K562 (cell line): Measurements from ENCODE around the gene SLC16A4. TPM values are rescaled to one million over a fixed set of nuclear protein-coding genes. Genes with fewer than 3 reads are reported as not detected.

ENCODE experiments used
- ATAC-seq: fragments of 200-7000 bp; cut with Tn5 transposase; 3 replicates; pipeline ENCODE4 v1.9.1; 2020; ENCODE audit warnings: moderate library complexity
- BruUV-seq: library from RNA; stranded (reverse); fragments of 400-500 nt; replicated peaks from 2 replicates; lab custom pipeline; 2021; lab: Mats Ljungman, UMichigan
- CTCF ChIA-PET: fragments of 300-600 bp; formaldehyde crosslinking; extraction: SDS; loops from one replicate; lab custom pipeline; 2021; ENCODE audit warnings: low intra/inter-chr PET ratio; lab: Yijun Ruan, JAX
- POLR2A ChIA-PET: fragments of 300-600, 350-650 bp; sonication (Branson Sonifier 250); formaldehyde crosslinking; extraction: SDS; loops from one replicate; lab custom pipeline; 2021; ENCODE audit warnings: antibody characterized with exemption, inconsistent platforms; lab: Yijun Ruan, JAX
- DNase-seq, 4 experiments: peaks; one replicate each; pipeline versions ENCODE4 v3.0.0 to v3.0.0-alpha.2; 2011 to 2018; ENCODE audit warnings: low spot score in 3 of 4, mixed read lengths in 3 of 4; ENCODE audit errors: extremely low read depth in 1 of 4
- FAIRE-seq: peaks from 2 replicates; lab custom pipeline; 2011; peaks lifted over from hg19 to GRCh38; lab: Jason Lieb, UNC
- H2AFZ ChIP-seq: 2 replicates; pipeline ENCODE4 v1.6.0; 2011; ENCODE audit warnings: low read depth, low read length, control low read depth, inconsistent platforms
- H3K27ac ChIP-seq: fragments of 200-600 bp; 3 replicates; pipeline ENCODE4 v1.8.0; 2011; ENCODE audit warnings: low read depth, mild to moderate bottlenecking, control low read depth, inconsistent platforms, low read length, moderate library complexity, mixed read lengths; ENCODE audit errors: extremely low read depth
- H3K27me3 ChIP-seq, 2 experiments: fragments of 300-600 bp in 1 of 2; 2 replicates in 1 of 2; 3 replicates in 1 of 2; pipeline versions ENCODE4 v1.6.0 to v1.8.0; 2011; ENCODE audit warnings: inconsistent platforms in 2 of 2, low read length in 2 of 2, mild to moderate bottlenecking in 1 of 2, mixed read lengths in 1 of 2, moderate library complexity in 1 of 2; ENCODE audit not compliant: control insufficient read depth in 2 of 2, insufficient read depth in 2 of 2
- H3K36me3 ChIP-seq: fragments of 300-600 bp; 3 replicates; pipeline ENCODE4 v1.8.0; 2011; ENCODE audit warnings: mild to moderate bottlenecking, low read length, inconsistent platforms; ENCODE audit not compliant: control insufficient read depth, insufficient read depth
- H3K4me1 ChIP-seq, 2 experiments: fragments of 200-600 bp in 1 of 2; replicated peaks in 1 of 2; 2 replicates in 1 of 2; 3 replicates in 1 of 2; pipeline versions ENCODE4 v1.5.1 to v1.8.0; 2011; ENCODE audit warnings: inconsistent platforms in 2 of 2, low read length in 2 of 2, mild to moderate bottlenecking in 1 of 2, mixed read lengths in 1 of 2, moderate library complexity in 1 of 2; ENCODE audit not compliant: control insufficient read depth in 2 of 2, insufficient read depth in 2 of 2
- H3K4me2 ChIP-seq: 2 replicates; pipeline ENCODE4 v1.6.1; 2011; ENCODE audit warnings: low read length, control low read depth, inconsistent platforms, mixed read lengths; ENCODE audit not compliant: insufficient read depth
- H3K4me3 ChIP-seq: fragments of 200-600 bp; sonication (generic), shearing (Covaris generic); 2 replicates; pipeline ENCODE4 v1.5.1; 2016; ENCODE audit warnings: control low read depth, inconsistent platforms
- H3K79me2 ChIP-seq: fragments of 200-600 bp; 3 replicates; pipeline ENCODE4 v1.8.0; 2011; ENCODE audit warnings: low read length, inconsistent platforms; ENCODE audit not compliant: control insufficient read depth, insufficient read depth
- H3K9ac ChIP-seq, 2 experiments: 2 replicates each; pipeline versions ENCODE4 v1.6.0 to v1.6.1; 2011; ENCODE audit warnings: low read depth in 2 of 2, low read length in 2 of 2, control low read depth in 1 of 2, inconsistent platforms in 1 of 2, mild to moderate bottlenecking in 1 of 2, mixed read lengths in 1 of 2; ENCODE audit not compliant: insufficient read depth in 1 of 2
- H3K9me1 ChIP-seq: one replicate; pipeline ENCODE4 v1.6.0; 2011; ENCODE audit warnings: inconsistent platforms, mild to moderate bottlenecking, low read length, moderate library complexity; ENCODE audit not compliant: control insufficient read depth, insufficient read depth
- H3K9me3 ChIP-seq: replicated peaks from 2 replicates; pipeline ENCODE4 v1.5.1; 2011; ENCODE audit warnings: low read depth, low read length, inconsistent platforms; ENCODE audit not compliant: control insufficient read depth, insufficient read depth
- H4K20me1 ChIP-seq: replicated peaks from 2 replicates; pipeline ENCODE4 v1.6.1; 2011; ENCODE audit warnings: low read length, inconsistent platforms, mixed read lengths; ENCODE audit not compliant: control insufficient read depth, insufficient read depth
- CEBPG ChIP-seq, 3 experiments: fragments of 200-800 bp in 1 of 3; sonication (Bioruptor generic) in 1 of 3; sonication (generic) in 1 of 3; formaldehyde crosslinking in 1 of 3; IDR thresholded peaks in 2 of 3; conservative IDR thresholded peaks in 1 of 3; 2 replicates each; pipeline versions ENCODE4 v1.6.1 to v1.8.0; 2016 to 2022; ENCODE audit warnings: missing compliant biosample characterization in 2 of 3, missing genetic modification characterization in 2 of 3, mild to moderate bottlenecking in 1 of 3, missing genetic modification reagents in 1 of 3
- ELK1 ChIP-seq: sonication (generic); formaldehyde crosslinking; IDR thresholded peaks from 2 replicates; pipeline ENCODE4 v1.8.1; 2022; ENCODE audit warnings: missing genetic modification reagents
- FOXA3 ChIP-seq, 2 experiments: fragments of 450-650 bp in 1 of 2; sonication (generic) in 1 of 2; formaldehyde crosslinking; IDR thresholded peaks in 1 of 2; conservative IDR thresholded peaks in 1 of 2; 2 replicates each; pipeline versions ENCODE4 v1.4.0 to v1.8.0; 2020 to 2022; ENCODE audit warnings: mild to moderate bottlenecking in 2 of 2, missing genetic modification reagents in 1 of 2
- PHTF2 ChIP-seq: fragments of 250-450 bp; sonication (Bioruptor Pico); IDR thresholded peaks from 2 replicates; pipeline ENCODE4 v1.5.0; 2021; ENCODE audit warnings: mild to moderate bottlenecking
- SMAD4 ChIP-seq: fragments of 250-450 bp; sonication (Bioruptor Pico); conservative IDR thresholded peaks from 2 replicates; pipeline ENCODE4 v1.8.0; 2021; ENCODE audit warnings: inconsistent platforms, mild to moderate bottlenecking, moderate library complexity
- TAF1 ChIP-seq: IDR thresholded peaks from 2 replicates; pipeline ENCODE4 v1.6.1; 2011; ENCODE audit warnings: mild to moderate bottlenecking, low read length, moderate library complexity; ENCODE audit not compliant: insufficient read depth, control insufficient read depth, severe bottlenecking; ENCODE audit errors: extremely low read depth
- TCFL5 ChIP-seq: fragments of 250-450 bp; sonication (Bioruptor Pico); conservative IDR thresholded peaks from 2 replicates; pipeline ENCODE4 v1.6.1; 2021; ENCODE audit warnings: mild to moderate bottlenecking, moderate library complexity, matching md5 sums
- WHSC1 ChIP-seq: IDR thresholded peaks from one replicate; pipeline ENCODE4 v1.6.1; 2012; ENCODE audit warnings: low read length, control low read depth, inconsistent platforms
- WGBS: fragments of 100-300 bp; shearing (Covaris generic); methylation state at CpG from one replicate; pipeline ENCODE4 v1.1.6; 2016; ENCODE audit warnings: low coverage, mixed read lengths; ENCODE audit not compliant: insufficient coverage; ENCODE audit errors: missing lambda C conversion rate; 5-methylcytosine and 5-hydroxymethylcytosine counted together
- in situ Hi-C: fragments of 300-500 bp; cut with MboI; formaldehyde crosslinking; loops from 4 replicates; pipeline ENCODE4 v1.15.0; 2018; ENCODE audit warnings: inconsistent platforms, mixed read lengths
- intact Hi-C: fragments of 100-400 bp; cut with micrococcal nuclease; formaldehyde crosslinking; loops from 2 replicates; pipeline ENCODE4 v1.14.2; 2022
- polyA plus RNA-seq, 8 experiments: library from polyadenylated mRNA; depleted of rRNA in 4 of 8; stranded (reverse) in 5 of 8; unstranded in 3 of 8; fragments of >200 nt; fragmentation: Nextera tagmentation in 2 of 8; fragmentation: Illumina TruSeq in 1 of 8; extraction: Ambion mirVana in 2 of 8; extraction: Trizol in 1 of 8; gene quantifications; 2 replicates each; pipeline versions ENCODE4 v1.2.1 to v1.2.3, GENCODE V29; 2011 to 2014; ENCODE audit warnings: inconsistent platforms in 1 of 8, missing spikeins in 1 of 8
- total RNA-seq, 7 experiments: library from RNA; depleted of rRNA in 6 of 7; stranded (reverse); fragments of >200 nt in 6 of 7; fragmentation: Illumina TruSeq in 2 of 7; extraction: Trizol in 2 of 7; gene quantifications; 2 replicates each; pipeline versions ENCODE4 v1.2.1 to v1.2.3, GENCODE V29; 2011 to 2021; ENCODE audit warnings: low replicate concordance in 1 of 7
- TF ChIP-seq, protein P1 (sequence below): fragments of 250-450 bp; sonication (Bioruptor Pico); IDR thresholded peaks from 2 replicates; pipeline ENCODE4 v1.5.0; 2021

SLC16A4 gene
- total and polyA plus RNA-seq, 9 of the 15 experiments (the other 6 are each of a cell fraction or from before 2014, with no cell fraction given), result 0.04 to 0.31 (median 0.18) TPM; not detected in 1

GRCh38 chr1:110420874-110421793 lies 30.3 kb upstream of the SLC16A4 start (continued):
- TF ChIP-seq, protein P1, sequence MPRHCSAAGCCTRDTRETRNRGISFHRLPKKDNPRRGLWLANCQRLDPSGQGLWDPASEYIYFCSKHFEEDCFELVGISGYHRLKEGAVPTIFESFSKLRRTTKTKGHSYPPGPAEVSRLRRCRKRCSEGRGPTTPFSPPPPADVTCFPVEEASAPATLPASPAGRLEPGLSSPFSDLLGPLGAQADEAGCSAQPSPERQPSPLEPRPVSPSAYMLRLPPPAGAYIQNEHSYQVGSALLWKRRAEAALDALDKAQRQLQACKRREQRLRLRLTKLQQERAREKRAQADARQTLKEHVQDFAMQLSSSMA (CRISPR knock-in tag), result no peak
- TF ChIP-seq PHTF2 (CRISPR knock-in tag) (peak; percentile 78; the same call in 1 of the 2 replicates), SMAD4 (CRISPR knock-in tag) (0 out of 2 replicates have a peak, but pooled peaks have one; percentile 13), WHSC1 (no peak)
- TF ChIP-seq, all 486 proteins: peak for 69

DNA sequence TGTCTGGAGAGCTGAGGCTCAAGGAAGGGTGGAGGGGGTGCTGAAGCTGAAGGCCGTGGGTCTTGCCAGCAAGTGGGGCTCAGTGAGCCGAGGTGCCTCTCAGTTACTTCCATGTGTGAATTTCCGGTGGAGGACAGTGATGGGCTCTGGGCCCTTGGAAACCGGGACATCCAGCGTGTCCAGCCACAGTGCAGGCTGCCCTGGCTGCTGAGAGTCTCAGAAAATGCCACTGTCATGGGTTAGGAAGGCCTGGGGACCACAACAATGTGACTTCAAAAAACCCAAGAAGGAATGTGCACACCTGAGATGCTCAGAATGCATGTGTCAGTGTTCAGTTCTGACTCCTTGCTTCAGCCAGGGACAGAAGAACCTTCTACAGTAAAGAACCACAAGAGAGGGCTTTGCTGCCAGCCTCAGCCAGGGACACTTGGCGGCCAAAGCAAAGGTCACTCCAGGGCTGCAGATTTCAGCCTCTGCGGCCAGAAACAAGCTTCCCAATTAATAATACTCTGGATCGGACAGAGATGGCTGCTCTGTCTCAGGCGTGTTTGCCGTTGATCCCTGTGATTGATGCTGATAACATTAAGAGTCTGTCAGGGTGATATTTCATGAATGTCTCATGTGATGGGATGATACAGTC lies 29.3 kb upstream of the SLC16A4 start:
- H3K36me3 ChIP-seq, result no peaks in the 10 kb centered on the region
- no peak overlapping the region for H3K27ac ChIP-seq
- H3K9ac ChIP-seq, result no peak overlapping the region
- ATAC-seq, result no peak; the same call in 2 of the 3 replicates
- H3K79me2 ChIP-seq, result no peaks in the 10 kb centered on the region
- ChIA-PET CTCF (no interaction called here), POLR2A (interaction anchor here (0.6 to 2.2 kb wide), 2 partner anchors 10 to 14 kb away, joined by 3 to 9 read pairs; no protein-coding TSS in a partner anchor)
- BruUV-seq, result no TSS peak
- no peak overlapping the region for H2AFZ ChIP-seq
- H3K4me2 ChIP-seq, result no peak overlapping the region
- 23% methylated on average over 10 of the region's 10 CpGs for WGBS
- intact Hi-C loops (no loop called here), in situ Hi-C loops (no loop called here)
- H3K4me1 ChIP-seq, result peaks cover 0 to 8% of the 10 kb centered on the region in 2 experiments; a peak in 4 of 5 replicates
- no peaks in the 10 kb centered on the region for H3K9me1 ChIP-seq
- no peak overlapping the region for H3K4me3 ChIP-seq
- H3K9me3 ChIP-seq, result no peaks in the 10 kb centered on the region; the same call in 1 of the 2 replicates
- H3K27me3 ChIP-seq, result peaks cover 0 to 4% of the 10 kb centered on the region in 2 experiments; a peak in 2 of 5 replicates
- no peak for FAIRE-seq
- no peak for TF ChIP-seq CEBPG (CRISPR knock-in tag; IDR thresholded peaks at IDR 0.05)
- no peak for TF ChIP-seq CEBPG (tag; conservative IDR thresholded peaks at IDR 0.05 in 1 of 2, IDR thresholded peaks at IDR 0.05 in 1 of 2)
- no peak for TF ChIP-seq TCFL5 (CRISPR knock-in tag)
- no peak for TF ChIP-seq ELK1 (CRISPR knock-in tag)
- TF ChIP-seq FOXA3 (CRISPR knock-in tag; conservative IDR thresholded peaks at IDR 0.05 in 1 of 2, IDR thresholded peaks at IDR 0.05 in 1 of 2), result no peak
- no peak for TF ChIP-seq TAF1
- DNase-seq, result no peak
- no peaks in the 10 kb centered on the region; the same call in 1 of the 2 replicates for H4K20me1 ChIP-seq
